A673 (cell line): Measurements from ENCODE around the gene FMN2. TPM values are rescaled to one million over a fixed set of nuclear protein-coding genes. Genes with fewer than 3 reads are reported as not detected.
A peak's percentile ranks its signal among the peaks of the same experiment; 100 is the strongest.

Experiments used
- BruUV-seq: library from RNA; stranded (reverse); fragments of 400-500 nt; replicated peaks from 2 replicates; lab custom pipeline; 2021; lab: Mats Ljungman, UMichigan
- CTCF ChIA-PET: fragments of 300-600 bp; sonication (Branson Sonifier 250); formaldehyde crosslinking; loops from one replicate; lab custom pipeline; 2022; ENCODE audit warnings: antibody characterized with exemption; lab: Charles Lee
- POLR2A ChIA-PET: fragments of 300-600 bp; sonication (Branson Sonifier 250); formaldehyde crosslinking; loops from one replicate; lab custom pipeline; 2022; ENCODE audit warnings: antibody characterized with exemption; ENCODE audit not compliant: low non-redundant PET; lab: Charles Lee
- DNase-seq: peaks from one replicate; pipeline ENCODE4 v3.0.0-alpha.2; 2015; ENCODE audit warnings: low spot score
- H3K27ac ChIP-seq: fragments of 200-600 bp; sonication (generic); 2 replicates; pipeline ENCODE4 v1.5.1; 2016; ENCODE audit warnings: mixed run types, low read depth, mild to moderate bottlenecking, mixed read lengths, antibody characterized with exemption, low read length; ENCODE audit not compliant: poor library complexity, severe bottlenecking
- H3K27me3 ChIP-seq: fragments of 200-600 bp; sonication (generic); replicated peaks from 2 replicates; pipeline ENCODE4 v1.6.1; 2017; ENCODE audit warnings: mixed run types, low read depth, mild to moderate bottlenecking, mixed read lengths, antibody characterized with exemption, low read length; ENCODE audit not compliant: insufficient read depth, poor library complexity
- H3K36me3 ChIP-seq: fragments of 200-600 bp; sonication (generic); 2 replicates; pipeline ENCODE4 v1.6.1; 2016; ENCODE audit warnings: mixed run types, mild to moderate bottlenecking, mixed read lengths, antibody characterized with exemption, low read length; ENCODE audit not compliant: insufficient read depth, poor library complexity, severe bottlenecking
- H3K4me1 ChIP-seq: fragments of 200-600 bp; sonication (generic); 2 replicates; pipeline ENCODE4 v1.6.1; 2017; ENCODE audit warnings: mixed run types, mild to moderate bottlenecking, mixed read lengths, antibody characterized with exemption, low read length; ENCODE audit not compliant: insufficient read depth, poor library complexity, severe bottlenecking
- H3K4me3 ChIP-seq: fragments of 200-600 bp; sonication (generic); 2 replicates; pipeline ENCODE4 v1.5.1; 2016; ENCODE audit warnings: low read depth, mixed run types, mild to moderate bottlenecking, mixed read lengths, low read length; ENCODE audit not compliant: poor library complexity, severe bottlenecking
- H3K9me3 ChIP-seq: fragments of 200-600 bp; sonication (generic); 2 replicates; pipeline ENCODE4 v1.6.1; 2016; ENCODE audit warnings: mixed run types, low read depth, mild to moderate bottlenecking, mixed read lengths, antibody characterized with exemption, low read length; ENCODE audit not compliant: poor library complexity, severe bottlenecking
- CTCF ChIP-seq: fragments of 300-800, 200-600 bp; sonication (generic); conservative IDR thresholded peaks from 2 replicates; pipeline ENCODE4 v1.5.1; 2017; ENCODE audit warnings: low read depth, mild to moderate bottlenecking, antibody characterized with exemption, low read length, moderate library complexity, mixed read lengths
- EZH2 ChIP-seq: fragments of 200-600 bp; sonication (generic); IDR thresholded peaks from 2 replicates; pipeline ENCODE4 v1.6.1; 2017; ENCODE audit warnings: borderline replicate concordance, low read depth, mild to moderate bottlenecking, mixed read lengths, antibody characterized with exemption, low read length; ENCODE audit not compliant: poor library complexity, severe bottlenecking
- intact Hi-C: fragments of 100-400 bp; cut with micrococcal nuclease; formaldehyde crosslinking; loops from one replicate; pipeline ENCODE4 v1.10.0; 2022; ENCODE audit not compliant: unreplicated experiment
- total RNA-seq: library from RNA; stranded (reverse); gene quantifications from 2 replicates; pipeline ENCODE4 v1.2.3, GENCODE V29; 2021

Gene FMN2
- total RNA-seq, 1 experiment from 2014 or later = not detected

GRCh38 chr1:240455228-240455821 lies 363.6 kb downstream of the FMN2 start:
- H3K27me3 ChIP-seq = no peaks in the 10 kb centered on the region
- POLR2A ChIA-PET = no interaction called here
- no peak overlapping the region for H3K4me3 ChIP-seq
- no peak overlapping the region for H3K27ac ChIP-seq
- TF ChIP-seq CTCF (peak; percentile 46), EZH2 (no peak)
- intact Hi-C loops = loop anchor here (2.0 to 10.0 kb wide), 2 partner anchors 153 to 239 kb away; no protein-coding TSS in a partner anchor
- peak; percentile 8 for DNase-seq
- no peaks in the 10 kb centered on the region for H3K4me1 ChIP-seq
- CTCF ChIA-PET = no interaction called here
- H3K9me3 ChIP-seq = no peaks in the 10 kb centered on the region
- no peaks in the 10 kb centered on the region for H3K36me3 ChIP-seq
- no TSS peak for BruUV-seq

GRCh38 chr1:240457203-240457602 lies 365.5 kb downstream of the FMN2 start:
- Histone ChIP-seq H3K4me1 (no peaks in the 10 kb centered on the region), H3K4me3 (no peak overlapping the region), H3K27ac (no peak overlapping the region), H3K9me3 (no peaks in the 10 kb centered on the region), H3K36me3 (no peaks in the 10 kb centered on the region), H3K27me3 (no peaks in the 10 kb centered on the region)
- BruUV-seq = no TSS peak
- intact Hi-C loops = loop anchor here (10.0 kb wide), 1 partner anchor 238 kb away; no protein-coding TSS in a partner anchor
- no peak for TF ChIP-seq CTCF
- no peak for TF ChIP-seq EZH2
- no peak for DNase-seq
- CTCF ChIA-PET = no interaction called here
- POLR2A ChIA-PET = no interaction called here

GRCh38 chr1:240462277-240462676 lies 370.6 kb downstream of the FMN2 start:
- BruUV-seq = no TSS peak
- no peak for DNase-seq
- no peaks in the 10 kb centered on the region for H3K27me3 ChIP-seq
- ChIA-PET POLR2A (no interaction called here), CTCF (no interaction called here)
- intact Hi-C loops = no loop called here
- H3K27ac ChIP-seq = no peak overlapping the region
- TF ChIP-seq CTCF (no peak), EZH2 (no peak)
- H3K4me3 ChIP-seq = no peak overlapping the region
- no peaks in the 10 kb centered on the region for H3K36me3 ChIP-seq
- no peaks in the 10 kb centered on the region for H3K9me3 ChIP-seq
- peaks cover 6% of the 10 kb centered on the region for H3K4me1 ChIP-seq
